SK-N-SH treated with all-trans-retinoic acid at 6 μM for 48 hours (cell line): Measurements from ENCODE around the gene MYH9.

ENCODE experiments used
- ATAC-seq: fragments of 200-7000 bp; cut with Tn5 transposase; 3 replicates; pipeline ENCODE4 v1.9.1; 2020; ENCODE audit warnings: mild to moderate bottlenecking, moderate library complexity
- ARNTL ChIP-seq: fragments of 450-650 bp; formaldehyde crosslinking; IDR thresholded peaks from 2 replicates; pipeline ENCODE4 v1.5.0; 2020; ENCODE audit warnings: low read depth, mild to moderate bottlenecking, moderate library complexity, borderline replicate concordance
- BACH2 ChIP-seq: fragments of 250-450 bp; sonication (Bioruptor Pico); IDR thresholded peaks from 2 replicates; pipeline ENCODE4 v1.9.0; 2021; ENCODE audit warnings: mild to moderate bottlenecking, borderline replicate concordance
- CREB5 ChIP-seq: fragments of 250-450 bp; sonication (Bioruptor Pico); IDR thresholded peaks from 2 replicates; pipeline ENCODE4 v1.5.1; 2020; ENCODE audit warnings: low read depth, mild to moderate bottlenecking, moderate library complexity
- CSDC2 ChIP-seq: fragments of 250-450 bp; sonication (Bioruptor Pico); IDR thresholded peaks from 2 replicates; pipeline ENCODE4 v1.5.0; 2020; ENCODE audit warnings: mild to moderate bottlenecking, moderate library complexity
- ESRRG ChIP-seq: fragments of 250-450 bp; sonication (Bioruptor Pico); IDR thresholded peaks from 2 replicates; pipeline ENCODE4 v1.6.1; 2021; ENCODE audit warnings: mild to moderate bottlenecking
- GLIS3 ChIP-seq: fragments of 250-450 bp; sonication (Bioruptor Pico); IDR thresholded peaks from 2 replicates; pipeline ENCODE4 v1.5.0; 2020; ENCODE audit warnings: mild to moderate bottlenecking, moderate library complexity
- ISL1 ChIP-seq: fragments of 250-450 bp; sonication (Bioruptor Pico); IDR thresholded peaks from 2 replicates; pipeline ENCODE4 v2.1.2; 2022; ENCODE audit warnings: mild to moderate bottlenecking, moderate library complexity
- OSR1 ChIP-seq: fragments of 250-450 bp; sonication (Bioruptor Pico); IDR thresholded peaks from 2 replicates; pipeline ENCODE4 v1.8.0; 2022; ENCODE audit warnings: moderate library complexity, mild to moderate bottlenecking, inconsistent platforms
- PATZ1 ChIP-seq: fragments of 250-450 bp; sonication (Bioruptor Pico); IDR thresholded peaks from 2 replicates; pipeline ENCODE4 v1.8.0; 2020; ENCODE audit warnings: mild to moderate bottlenecking, moderate library complexity, borderline replicate concordance
- POU6F1 ChIP-seq: fragments of 250-450 bp; sonication (Bioruptor Pico); IDR thresholded peaks from 2 replicates; pipeline ENCODE4 v1.8.0; 2021; ENCODE audit warnings: low read depth, mild to moderate bottlenecking, moderate library complexity, borderline replicate concordance
- PPARA ChIP-seq: fragments of 250-450 bp; sonication (Bioruptor Pico); IDR thresholded peaks from 2 replicates; pipeline ENCODE4 v1.5.0; 2020; ENCODE audit warnings: mild to moderate bottlenecking, borderline replicate concordance
- RARB ChIP-seq: fragments of 250-450 bp; sonication (Bioruptor Pico); IDR thresholded peaks from 2 replicates; pipeline ENCODE4 v1.8.0; 2021; ENCODE audit warnings: mild to moderate bottlenecking, moderate library complexity
- SNAI2 ChIP-seq: fragments of 250-450 bp; sonication (Bioruptor Pico); IDR thresholded peaks from 2 replicates; pipeline ENCODE4 v1.5.0; 2020; ENCODE audit warnings: mild to moderate bottlenecking, moderate library complexity
- TCF4 ChIP-seq: fragments of 250-450 bp; sonication (Bioruptor Pico); IDR thresholded peaks from 2 replicates; pipeline ENCODE4 v1.8.0; 2021; ENCODE audit warnings: mild to moderate bottlenecking, moderate library complexity, borderline replicate concordance
- TOX ChIP-seq: fragments of 250-450 bp; sonication (Bioruptor Pico); IDR thresholded peaks from 2 replicates; pipeline ENCODE4 v1.8.0; 2021; ENCODE audit warnings: mild to moderate bottlenecking, moderate library complexity, borderline replicate concordance
- ZC3H10 ChIP-seq: fragments of 250-450 bp; sonication (Bioruptor Pico); IDR thresholded peaks from 2 replicates; pipeline ENCODE4 v1.5.1; 2021; ENCODE audit warnings: mild to moderate bottlenecking, moderate library complexity
- ZFP3 ChIP-seq: fragments of 250-450 bp; sonication (Bioruptor Pico); IDR thresholded peaks from 2 replicates; pipeline ENCODE4 v1.5.0; 2020; ENCODE audit warnings: mild to moderate bottlenecking, moderate library complexity
- ZFP30 ChIP-seq: fragments of 450-650 bp; formaldehyde crosslinking; IDR thresholded peaks from 2 replicates; pipeline ENCODE4 v1.5.0; 2022; ENCODE audit warnings: mild to moderate bottlenecking, moderate library complexity
- ZNF565 ChIP-seq: fragments of 450-650 bp; formaldehyde crosslinking; conservative IDR thresholded peaks from 2 replicates; pipeline ENCODE4 v1.5.0; 2020; ENCODE audit warnings: low read depth, mild to moderate bottlenecking, moderate library complexity
- ZNF70 ChIP-seq: fragments of 450-650 bp; formaldehyde crosslinking; IDR thresholded peaks from 2 replicates; pipeline ENCODE4 v1.5.0; 2020; ENCODE audit warnings: mild to moderate bottlenecking, moderate library complexity
- ZNF8 ChIP-seq: fragments of 450-650 bp; formaldehyde crosslinking; IDR thresholded peaks from 2 replicates; pipeline ENCODE4 v1.5.0; 2020; ENCODE audit warnings: mild to moderate bottlenecking, moderate library complexity
- TF ChIP-seq, protein P1 (sequence below): fragments of 250-450 bp; sonication (Bioruptor Pico); IDR thresholded peaks from 2 replicates; pipeline ENCODE4 v1.5.1; 2021; ENCODE audit warnings: mild to moderate bottlenecking, moderate library complexity
- TF ChIP-seq, protein P2 (sequence below): fragments of 250-450 bp; sonication (Bioruptor Pico); IDR thresholded peaks from 2 replicates; pipeline ENCODE4 v1.5.0; 2020; ENCODE audit warnings: mild to moderate bottlenecking, moderate library complexity

Gene MYH9

DNA sequence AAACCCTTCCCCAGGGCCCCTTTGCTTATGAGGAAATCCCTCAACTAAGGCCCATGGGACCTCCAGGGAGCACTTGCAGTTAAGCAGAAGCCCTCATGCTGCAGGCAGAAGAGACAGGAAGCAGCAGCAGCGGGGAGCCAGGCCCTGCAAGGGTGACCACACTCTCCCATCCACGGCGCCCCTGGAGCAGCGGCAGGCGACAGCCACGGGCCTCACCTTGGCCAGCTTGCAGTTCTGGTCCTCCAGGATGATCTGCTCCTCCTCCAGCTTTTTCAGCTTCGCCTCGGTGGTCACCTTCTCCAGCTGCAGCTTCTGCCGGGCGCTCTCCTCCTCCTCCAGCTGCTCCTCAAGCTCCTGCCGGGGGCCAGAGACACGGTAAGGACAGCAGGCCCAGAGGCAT is 87.9 kb downstream of the MYH9 start:
- ATAC-seq = no peak
- TF ChIP-seq ESRRG (CRISPR knock-in tag) = no peak
- TF ChIP-seq ZNF70 (CRISPR knock-in tag) = no peak
- no peak for TF ChIP-seq TCF4 (CRISPR knock-in tag)
- TF ChIP-seq ZNF8 (CRISPR knock-in tag) = no peak
- TF ChIP-seq, protein P1, sequence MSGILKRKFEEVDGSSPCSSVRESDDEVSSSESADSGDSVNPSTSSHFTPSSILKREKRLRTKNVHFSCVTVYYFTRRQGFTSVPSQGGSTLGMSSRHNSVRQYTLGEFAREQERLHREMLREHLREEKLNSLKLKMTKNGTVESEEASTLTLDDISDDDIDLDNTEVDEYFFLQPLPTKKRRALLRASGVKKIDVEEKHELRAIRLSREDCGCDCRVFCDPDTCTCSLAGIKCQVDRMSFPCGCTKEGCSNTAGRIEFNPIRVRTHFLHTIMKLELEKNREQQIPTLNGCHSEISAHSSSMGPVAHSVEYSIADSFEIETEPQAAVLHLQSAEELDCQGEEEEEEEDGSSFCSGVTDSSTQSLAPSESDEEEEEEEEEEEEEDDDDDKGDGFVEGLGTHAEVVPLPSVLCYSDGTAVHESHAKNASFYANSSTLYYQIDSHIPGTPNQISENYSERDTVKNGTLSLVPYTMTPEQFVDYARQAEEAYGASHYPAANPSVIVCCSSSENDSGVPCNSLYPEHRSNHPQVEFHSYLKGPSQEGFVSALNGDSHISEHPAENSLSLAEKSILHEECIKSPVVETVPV (CRISPR knock-in tag) = no peak
- no peak for TF ChIP-seq ZFP3 (CRISPR knock-in tag)
- TF ChIP-seq CREB5 (CRISPR knock-in tag) = no peak
- no peak for TF ChIP-seq GLIS3 (CRISPR knock-in tag)
- no peak for TF ChIP-seq PPARA
- no peak for TF ChIP-seq BACH2 (CRISPR knock-in tag)
- TF ChIP-seq OSR1 (CRISPR knock-in tag) = no peak
- TF ChIP-seq CSDC2 = no peak

DNA sequence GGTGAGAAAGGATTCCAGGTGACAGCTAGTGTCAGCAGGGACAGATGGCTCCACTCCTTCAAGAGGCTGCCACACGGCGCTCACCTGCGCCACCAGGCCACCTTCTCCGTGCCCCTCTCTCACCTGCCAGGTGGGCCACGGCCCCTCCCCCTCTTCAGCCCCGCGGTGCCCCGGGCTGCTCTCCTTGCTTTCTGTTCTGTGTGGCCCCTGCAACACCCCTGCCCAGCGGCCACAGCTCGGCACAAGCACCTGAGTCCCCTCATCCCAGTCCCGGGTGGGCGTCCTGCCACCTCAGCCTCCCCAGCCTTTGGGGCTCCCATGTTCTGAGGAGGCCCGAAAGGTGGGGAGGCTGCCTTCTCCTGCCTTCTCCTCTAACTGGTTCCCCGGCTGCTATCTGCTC is 88.5 kb downstream of the MYH9 start:
- TF ChIP-seq ZNF70 (CRISPR knock-in tag) = no peak
- no peak for TF ChIP-seq ZC3H10 (CRISPR knock-in tag)
- no peak for TF ChIP-seq PPARA
- no peak for TF ChIP-seq POU6F1 (CRISPR knock-in tag)
- TF ChIP-seq OSR1 (CRISPR knock-in tag) = no peak
- TF ChIP-seq SNAI2 = no peak
- TF ChIP-seq, protein P1 (CRISPR knock-in tag) = no peak
- TF ChIP-seq TOX = no peak
- TF ChIP-seq ZFP3 (CRISPR knock-in tag) = no peak
- no peak for TF ChIP-seq ZNF565 (CRISPR knock-in tag)
- no peak for TF ChIP-seq ISL1
- TF ChIP-seq BACH2 (CRISPR knock-in tag) = no peak
- TF ChIP-seq ESRRG (CRISPR knock-in tag) = no peak
- TF ChIP-seq TCF4 (CRISPR knock-in tag) = no peak
- no peak for TF ChIP-seq RARB (CRISPR knock-in tag)
- TF ChIP-seq CSDC2 = no peak
- no peak for TF ChIP-seq ZFP30 (CRISPR knock-in tag)
- no peak for TF ChIP-seq ARNTL
- ATAC-seq = no peak

DNA sequence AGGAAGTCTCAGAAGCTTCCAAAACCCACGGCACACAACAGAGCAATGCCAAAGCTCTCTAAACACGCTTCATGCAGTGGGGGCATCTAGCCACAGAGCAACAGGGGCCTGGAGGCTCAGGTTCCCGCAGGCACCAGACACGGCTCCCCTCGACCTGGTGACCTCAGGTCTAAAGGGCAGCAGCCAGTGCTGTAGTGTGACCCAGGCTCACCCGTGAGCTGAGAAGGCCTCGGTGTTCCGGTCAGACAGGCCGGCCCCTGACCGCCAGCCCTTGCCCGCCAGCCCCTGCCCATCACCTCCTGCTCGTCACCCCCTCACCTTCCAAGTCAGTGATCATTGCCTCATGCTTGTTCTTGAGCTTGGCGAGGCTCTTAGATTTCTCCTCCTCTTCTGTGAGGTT is 89.2 kb downstream of the MYH9 start:
- ATAC-seq = no peak
- no peak for TF ChIP-seq PATZ1 (CRISPR knock-in tag)
- TF ChIP-seq, all 23 proteins: peak for 0

DNA sequence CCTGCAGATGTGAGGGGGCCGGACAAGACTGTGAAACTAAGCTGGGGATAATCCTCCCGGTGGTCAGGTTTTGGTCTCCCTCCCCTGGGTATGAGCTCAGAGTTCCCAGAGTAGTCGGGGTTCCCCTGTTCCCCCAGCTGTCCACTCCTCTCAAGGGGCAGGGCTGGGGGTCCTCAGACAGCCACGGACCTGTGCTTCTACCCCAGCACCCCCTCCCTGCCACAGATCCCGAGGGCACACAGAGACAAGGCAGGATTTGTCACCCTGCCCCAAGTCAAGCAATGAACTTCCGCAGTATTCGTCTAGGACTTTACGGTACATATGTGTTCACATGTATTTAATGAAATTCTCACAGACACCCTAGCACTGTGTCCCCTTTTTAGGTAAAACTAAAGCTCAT is 89.6 kb downstream of the MYH9 start:
- TF ChIP-seq ZNF565 (CRISPR knock-in tag) = no peak
- TF ChIP-seq PPARA = no peak
- TF ChIP-seq, protein P2, sequence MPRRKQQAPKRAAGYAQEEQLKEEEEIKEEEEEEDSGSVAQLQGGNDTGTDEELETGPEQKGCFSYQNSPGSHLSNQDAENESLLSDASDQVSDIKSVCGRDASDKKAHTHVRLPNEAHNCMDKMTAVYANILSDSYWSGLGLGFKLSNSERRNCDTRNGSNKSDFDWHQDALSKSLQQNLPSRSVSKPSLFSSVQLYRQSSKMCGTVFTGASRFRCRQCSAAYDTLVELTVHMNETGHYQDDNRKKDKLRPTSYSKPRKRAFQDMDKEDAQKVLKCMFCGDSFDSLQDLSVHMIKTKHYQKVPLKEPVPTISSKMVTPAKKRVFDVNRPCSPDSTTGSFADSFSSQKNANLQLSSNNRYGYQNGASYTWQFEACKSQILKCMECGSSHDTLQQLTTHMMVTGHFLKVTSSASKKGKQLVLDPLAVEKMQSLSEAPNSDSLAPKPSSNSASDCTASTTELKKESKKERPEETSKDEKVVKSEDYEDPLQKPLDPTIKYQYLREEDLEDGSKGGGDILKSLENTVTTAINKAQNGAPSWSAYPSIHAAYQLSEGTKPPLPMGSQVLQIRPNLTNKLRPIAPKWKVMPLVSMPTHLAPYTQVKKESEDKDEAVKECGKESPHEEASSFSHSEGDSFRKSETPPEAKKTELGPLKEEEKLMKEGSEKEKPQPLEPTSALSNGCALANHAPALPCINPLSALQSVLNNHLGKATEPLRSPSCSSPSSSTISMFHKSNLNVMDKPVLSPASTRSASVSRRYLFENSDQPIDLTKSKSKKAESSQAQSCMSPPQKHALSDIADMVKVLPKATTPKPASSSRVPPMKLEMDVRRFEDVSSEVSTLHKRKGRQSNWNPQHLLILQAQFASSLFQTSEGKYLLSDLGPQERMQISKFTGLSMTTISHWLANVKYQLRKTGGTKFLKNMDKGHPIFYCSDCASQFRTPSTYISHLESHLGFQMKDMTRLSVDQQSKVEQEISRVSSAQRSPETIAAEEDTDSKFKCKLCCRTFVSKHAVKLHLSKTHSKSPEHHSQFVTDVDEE (CRISPR knock-in tag) = no peak
- no peak for TF ChIP-seq TOX
- TF ChIP-seq, protein P1 (CRISPR knock-in tag) = no peak
- TF ChIP-seq ZC3H10 (CRISPR knock-in tag) = no peak
- no peak for TF ChIP-seq PATZ1 (CRISPR knock-in tag)

More for the DNA sequence above, 89.6 kb downstream of the MYH9 start:
- ATAC-seq = no peak
